Lung (tissue), 12 donors: ENCODE measurements around the gene PLA2G7. TPM values are rescaled to one million over a fixed set of nuclear protein-coding genes. Genes with fewer than 3 reads are reported as not detected.
A peak's percentile ranks its signal among the peaks of the same experiment; 100 is the strongest.
"Not testable (repeated sequence)": the region's sequence is repeated elsewhere in the genome, so short reads cannot be mapped to it uniquely, and the experiment has no call there.

ENCODE experiments used
- ATAC-seq: fragments of 200-7000 bp; cut with Tn5 transposase; one replicate; pipeline ENCODE4 v1.9.1; 2020; ENCODE audit warnings: moderate number of reproducible peaks; ENCODE audit not compliant: insufficient read depth, low FRiP score
- DNase-seq, 3 donors: peaks; one replicate each; pipeline ENCODE4 v3.0.0-alpha.2; 2013 to 2017
- H3K27ac ChIP-seq, 2 donors: one replicate each; pipeline ENCODE4 v1.5.1; 2013; ENCODE audit warnings: mild to moderate bottlenecking in 2 of 2, moderate library complexity in 2 of 2, control low read depth in 1 of 2, inconsistent platforms in 1 of 2, low read depth in 1 of 2, low read length in 1 of 2
- H3K27me3 ChIP-seq, 3 donors: one replicate each; pipeline ENCODE4 v1.5.1; 2013; ENCODE audit warnings: low read length in 2 of 3; ENCODE audit not compliant: control insufficient read depth in 3 of 3, insufficient read depth in 3 of 3
- H3K36me3 ChIP-seq, 4 donors: one replicate each; pipeline ENCODE4 v1.5.1; 2013; ENCODE audit warnings: low read length in 4 of 4, mild to moderate bottlenecking in 1 of 4, moderate library complexity in 1 of 4; ENCODE audit not compliant: control insufficient read depth in 4 of 4, insufficient read depth in 4 of 4
- H3K4me1 ChIP-seq, 5 donors: one replicate each; pipeline ENCODE4 v1.5.1; 2013; ENCODE audit warnings: low read length in 5 of 5, mild to moderate bottlenecking in 2 of 5, moderate library complexity in 1 of 5; ENCODE audit not compliant: control insufficient read depth in 5 of 5, insufficient read depth in 5 of 5
- H3K4me3 ChIP-seq: one replicate; pipeline ENCODE4 v1.5.1; 2013; ENCODE audit warnings: mild to moderate bottlenecking, control low read depth, moderate library complexity
- H3K9ac ChIP-seq, 2 donors: one replicate each; pipeline ENCODE4 v1.5.1; 2013; ENCODE audit warnings: low read length in 2 of 2, control low read depth in 1 of 2; ENCODE audit not compliant: insufficient read depth in 1 of 2
- H3K9me3 ChIP-seq, 4 donors: one replicate each; pipeline ENCODE4 v1.5.1; 2013; ENCODE audit warnings: low read length in 3 of 4, mild to moderate bottlenecking in 1 of 4, moderate library complexity in 1 of 4; ENCODE audit not compliant: control insufficient read depth in 4 of 4, insufficient read depth in 3 of 4
- CTCF ChIP-seq: IDR thresholded peaks from 2 replicates; pipeline ENCODE4 v1.5.1; 2012; ENCODE audit warnings: mild to moderate bottlenecking; ENCODE audit errors: control extremely low read depth, extremely low read depth
- WGBS, 2 donors: extraction: QIAGEN DNeasy Blood & Tissue Kit; methylation state at CpG; one replicate each; pipeline ENCODE4 v1.1.7; 2013; 5-methylcytosine and 5-hydroxymethylcytosine counted together
- polyA plus RNA-seq, 2 donors: library from polyadenylated mRNA; stranded (reverse); fragments of 200-250 nt; gene quantifications; one replicate each; pipeline ENCODE4 v1.2.1, GENCODE V29; 2013
- total RNA-seq, 2 donors: library from RNA; depleted of rRNA in 1 of 2; stranded (reverse); fragments of >200 nt in 1 of 2; gene quantifications; one replicate each; pipeline ENCODE4 v1.2.1, GENCODE V29; 2014 to 2021
- donor health status: control.
- donor health status: control.
- donor health status: Bipolar disorder and iron deficiency.
- donor health status: healthy.
- donor health status: DM: yes; HTN: yes; CAD: no.

PLA2G7 gene
- total and polyA plus RNA-seq, 4 donors, result 6.7 to 23.4 (median 11.4) TPM

GRCh38 chr6:46777476-46778346 lies 42.5 kb upstream of the PLA2G7 start:
- Histone ChIP-seq H3K36me3 (no peaks in the 10 kb centered on the region), H3K4me3 (no peak overlapping the region), H3K9me3 (no peaks in the 10 kb centered on the region), H3K27me3 (peaks cover 0 to 10% (median 0%) of the 10 kb centered on the region in 3 donors), H3K4me1 (peaks cover 0 to 2% (median 0%) of the 10 kb centered on the region in 5 donors), H3K27ac (no peak overlapping the region), H3K9ac (no peak overlapping the region)
- 89% methylated on average over 12 of the region's 12 CpGs for WGBS, 2 donors
- DNase-seq (no peak), ATAC-seq (no peak)
- no peak for TF ChIP-seq CTCF

GRCh38 chr6:46776070-46776712 lies 41.0 kb upstream of the PLA2G7 start:
- Histone ChIP-seq H3K27me3 (peaks cover 0 to 10% (median 0%) of the 10 kb centered on the region in 3 donors), H3K36me3 (no peaks in the 10 kb centered on the region), H3K9ac (no peak overlapping the region), H3K9me3 (no peaks in the 10 kb centered on the region), H3K4me1 (peaks cover 0 to 3% (median 0%) of the 10 kb centered on the region in 5 donors), H3K4me3 (no peak overlapping the region), H3K27ac (no peak overlapping the region)
- ATAC-seq (peak; percentile 25), DNase-seq (peak in 2 of 3 donors; percentile 64 to 82)
- WGBS, 2 donors, result 71 to 87% methylated on average over 5 of the region's 5 CpGs
- no peak for TF ChIP-seq CTCF

- H3K9me3 ChIP-seq, H3K27ac ChIP-seq, H3K27me3 ChIP-seq, H3K4me1 ChIP-seq, DNase-seq, H3K4me3 ChIP-seq, H3K9ac ChIP-seq, H3K36me3 ChIP-seq, ATAC-seq: not testable (repeated sequence)
- 94 to 95% methylated on average over 21 to 24 of the region's 24 CpGs for WGBS, 2 donors
Observed at GRCh38 chr6:46774736-46775135, 39.6 kb upstream of the PLA2G7 start.

GRCh38 chr6:46773201-46773855 lies 38.2 kb upstream of the PLA2G7 start:
- peaks cover 0 to 5% (median 0%) of the 10 kb centered on the region in 3 donors for H3K27me3 ChIP-seq
- ATAC-seq (no peak), DNase-seq (no peak)
- H3K9me3 ChIP-seq, result no peaks in the 10 kb centered on the region
- WGBS, 2 donors, result 29 to 48% methylated on average over 1 of the region's 1 CpG
- no peaks in the 10 kb centered on the region for H3K36me3 ChIP-seq
- no peak overlapping the region for H3K4me3 ChIP-seq
- peak overlapping the region in 1 of 2 donors; percentile 45 for H3K27ac ChIP-seq
- H3K9ac ChIP-seq, result no peak overlapping the region
- H3K4me1 ChIP-seq, result peaks cover 0 to 3% (median 0%) of the 10 kb centered on the region in 5 donors
- TF ChIP-seq CTCF, result no peak
